Measurements from ENCODE around the gene CHRM4. TPM values are rescaled to one million over a fixed set of nuclear protein-coding genes. Genes with fewer than 3 reads are reported as not detected.

The CHRM4 gene
- total RNA-seq, 4 donors from 2014 or later: not detected

DNA sequence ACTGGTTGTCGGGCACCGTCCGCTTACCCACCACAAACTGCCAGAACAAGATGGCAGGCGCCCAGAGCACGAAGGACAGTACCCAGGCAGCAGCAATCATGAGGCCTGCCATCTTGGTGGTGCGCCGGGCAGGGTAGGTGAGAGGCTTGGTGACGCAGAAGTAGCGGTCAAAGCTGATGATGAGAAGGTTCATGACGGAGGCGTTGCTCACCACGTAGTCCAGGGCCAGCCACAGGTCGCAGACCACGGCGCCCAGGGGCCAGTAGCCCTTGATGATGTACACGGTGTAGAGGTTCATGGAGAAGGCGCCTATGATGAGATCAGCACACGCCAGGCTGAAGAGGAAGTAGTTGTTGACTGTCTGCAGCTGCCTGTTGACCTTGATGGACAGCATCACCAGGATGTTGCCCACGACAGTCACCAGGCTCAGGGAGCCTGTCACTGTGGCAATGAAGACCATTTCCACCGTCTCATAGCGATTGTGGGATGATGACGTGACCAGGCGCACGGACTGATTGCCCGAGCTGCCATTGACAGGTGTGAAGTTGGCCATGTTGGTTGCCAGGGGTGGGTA lies 5.5 kb downstream of the CHRM4 start:
- H3K27ac ChIP-seq: no peak overlapping the region
- no peak overlapping the region for H3K4me3 ChIP-seq
- no peaks in the 10 kb centered on the region for H3K36me3 ChIP-seq
- H3K4me1 ChIP-seq: peaks cover 31 to 50% (median 31%) of the 10 kb centered on the region in 3 donors
- H3K27me3 ChIP-seq: peaks cover 16 to 91% (median 20%) of the 10 kb centered on the region in 4 donors
- TF ChIP-seq POLR2A (IDR thresholded peaks at IDR 0.05): no peak
- TF ChIP-seq, protein P1, sequence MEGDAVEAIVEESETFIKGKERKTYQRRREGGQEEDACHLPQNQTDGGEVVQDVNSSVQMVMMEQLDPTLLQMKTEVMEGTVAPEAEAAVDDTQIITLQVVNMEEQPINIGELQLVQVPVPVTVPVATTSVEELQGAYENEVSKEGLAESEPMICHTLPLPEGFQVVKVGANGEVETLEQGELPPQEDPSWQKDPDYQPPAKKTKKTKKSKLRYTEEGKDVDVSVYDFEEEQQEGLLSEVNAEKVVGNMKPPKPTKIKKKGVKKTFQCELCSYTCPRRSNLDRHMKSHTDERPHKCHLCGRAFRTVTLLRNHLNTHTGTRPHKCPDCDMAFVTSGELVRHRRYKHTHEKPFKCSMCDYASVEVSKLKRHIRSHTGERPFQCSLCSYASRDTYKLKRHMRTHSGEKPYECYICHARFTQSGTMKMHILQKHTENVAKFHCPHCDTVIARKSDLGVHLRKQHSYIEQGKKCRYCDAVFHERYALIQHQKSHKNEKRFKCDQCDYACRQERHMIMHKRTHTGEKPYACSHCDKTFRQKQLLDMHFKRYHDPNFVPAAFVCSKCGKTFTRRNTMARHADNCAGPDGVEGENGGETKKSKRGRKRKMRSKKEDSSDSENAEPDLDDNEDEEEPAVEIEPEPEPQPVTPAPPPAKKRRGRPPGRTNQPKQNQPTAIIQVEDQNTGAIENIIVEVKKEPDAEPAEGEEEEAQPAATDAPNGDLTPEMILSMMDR (IDR thresholded peaks at IDR 0.05): no peak
- intact Hi-C loops (cut with DNase I): loop anchor here (5.0 kb wide), 1 partner anchor 146 kb away; no protein-coding TSS in a partner anchor
- WGBS, 2 donors: 89 to 96% methylated on average over 22 to 25 of the region's 25 CpGs
- DNase-seq: no peak
- no peaks in the 10 kb centered on the region for H3K9me3 ChIP-seq

DNA sequence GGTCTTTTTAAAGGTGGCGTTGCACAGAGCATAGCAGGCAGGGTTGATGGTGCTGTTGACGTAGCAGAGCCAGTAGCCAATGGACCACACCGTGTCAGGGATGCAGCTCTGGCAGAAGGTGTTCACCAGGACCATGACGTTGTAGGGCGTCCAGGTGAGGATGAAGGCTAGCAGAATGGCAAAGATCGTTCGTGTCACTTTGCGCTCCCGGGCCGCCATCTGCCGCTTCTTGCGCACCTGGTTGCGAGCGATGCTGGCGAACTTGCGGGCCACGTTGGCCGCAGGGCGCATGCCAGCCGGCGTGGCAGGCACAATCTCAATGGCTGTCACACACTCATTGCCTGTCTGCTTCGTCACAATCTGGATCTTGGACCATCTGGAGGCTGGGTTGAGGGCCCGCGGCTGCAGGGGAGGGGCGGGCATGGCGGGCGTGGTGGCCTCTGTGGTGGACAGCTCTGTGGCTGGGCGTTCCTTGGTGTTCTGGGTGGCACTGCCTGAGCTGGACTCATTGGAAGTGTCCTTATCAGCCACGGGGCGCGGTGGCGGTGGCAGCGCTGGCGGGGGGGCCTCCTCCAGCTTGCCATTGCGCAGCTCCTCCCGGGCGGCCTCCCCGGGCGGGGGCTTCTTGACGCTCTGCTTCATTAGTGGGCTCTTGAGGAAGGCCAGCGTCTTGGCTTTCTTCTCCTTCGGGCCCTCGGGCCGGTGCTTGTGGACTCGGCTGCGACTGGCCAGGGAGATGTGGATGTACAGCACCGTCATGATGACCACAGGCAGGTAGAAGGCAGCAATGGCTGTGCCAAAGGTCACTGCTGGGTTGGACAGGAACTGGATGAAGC lies 6.2 kb downstream of the CHRM4 start:
- peaks cover 24 to 50% (median 25%) of the 10 kb centered on the region in 3 donors for H3K4me1 ChIP-seq
- no peaks in the 10 kb centered on the region for H3K36me3 ChIP-seq
- peaks cover 9 to 84% (median 12%) of the 10 kb centered on the region in 4 donors for H3K27me3 ChIP-seq
- DNase-seq: no peak
- H3K4me3 ChIP-seq: no peak overlapping the region
- no peaks in the 10 kb centered on the region for H3K9me3 ChIP-seq
- WGBS, 2 donors: 94 to 96% methylated on average over 19 to 26 of the region's 47 CpGs
- H3K27ac ChIP-seq: no peak overlapping the region
- intact Hi-C loops (cut with DNase I): loop anchor here (5.0 kb wide), 1 partner anchor 147 kb away; no protein-coding TSS in a partner anchor
- TF ChIP-seq POLR2A (IDR thresholded peaks at IDR 0.05): no peak
- TF ChIP-seq, protein P1 (IDR thresholded peaks at IDR 0.05): no peak

DNA sequence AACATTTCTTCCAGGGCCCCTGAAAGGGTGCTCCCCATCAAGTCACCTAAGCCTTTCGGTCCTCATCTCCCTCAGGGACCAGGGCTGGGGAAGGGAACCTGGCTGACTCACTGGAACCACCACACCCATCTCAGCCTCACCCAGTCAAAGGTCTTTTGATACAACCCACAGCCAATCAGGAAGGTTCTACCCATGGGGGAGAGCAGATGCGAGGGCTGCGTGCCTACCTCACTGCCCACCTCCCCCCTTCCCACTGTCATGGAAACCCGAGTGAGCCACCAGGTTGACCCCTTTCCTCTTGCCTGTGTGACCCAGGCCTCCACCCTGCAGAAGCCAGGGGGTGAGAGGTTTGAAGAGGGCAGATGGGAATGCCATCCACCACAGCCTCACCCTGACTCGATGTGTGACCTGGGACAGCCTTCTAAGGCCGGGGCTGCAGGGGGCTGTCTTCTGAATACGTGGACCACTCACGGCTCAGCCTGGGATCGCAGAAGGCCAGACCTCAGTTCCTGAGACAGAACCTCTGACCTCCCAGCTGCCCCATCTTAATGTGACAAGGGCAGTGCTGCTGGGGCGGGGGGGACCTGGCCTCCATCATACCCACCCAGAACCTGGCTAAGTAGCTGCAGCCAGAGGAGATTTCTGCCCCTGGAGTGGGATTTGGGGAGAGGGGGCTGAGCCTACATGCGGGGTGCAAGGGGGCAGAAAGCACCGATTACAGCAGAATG lies 7.4 kb downstream of the CHRM4 start:
- TF ChIP-seq, protein P1 (IDR thresholded peaks at IDR 0.05): no peak
- no peak for DNase-seq
- no peaks in the 10 kb centered on the region for H3K36me3 ChIP-seq
- no peak overlapping the region for H3K4me3 ChIP-seq
- H3K4me1 ChIP-seq: peaks cover 17 to 50% (median 17%) of the 10 kb centered on the region in 3 donors
- H3K27ac ChIP-seq: no peak overlapping the region
- WGBS, 2 donors: 73 to 89% methylated on average over 1 to 5 of the region's 12 CpGs
- H3K27me3 ChIP-seq: peaks cover 0 to 71% (median 3%) of the 10 kb centered on the region in 4 donors
- H3K9me3 ChIP-seq: no peaks in the 10 kb centered on the region
- intact Hi-C loops (cut with DNase I): no loop called here

DNA sequence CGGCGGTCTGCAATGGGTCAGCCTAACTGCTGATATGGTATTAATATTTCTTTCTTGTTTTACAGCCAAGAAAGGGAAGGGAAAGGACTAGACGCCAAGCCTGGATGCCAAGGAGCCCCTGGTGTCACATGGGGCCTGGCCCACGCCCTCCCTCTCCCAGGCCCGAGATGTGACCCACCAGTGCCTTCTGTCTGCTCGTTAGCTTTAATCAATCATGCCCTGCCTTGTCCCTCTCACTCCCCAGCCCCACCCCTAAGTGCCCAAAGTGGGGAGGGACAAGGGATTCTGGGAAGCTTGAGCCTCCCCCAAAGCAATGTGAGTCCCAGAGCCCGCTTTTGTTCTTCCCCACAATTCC lies 8.2 kb downstream of the CHRM4 start:
- peaks cover 0 to 64% (median 2%) of the 10 kb centered on the region in 4 donors for H3K27me3 ChIP-seq
- no peak overlapping the region for H3K4me3 ChIP-seq
- intact Hi-C loops (cut with DNase I): no loop called here
- no peak for DNase-seq
- no peaks in the 10 kb centered on the region for H3K9me3 ChIP-seq
- no peak overlapping the region for H3K27ac ChIP-seq
- H3K36me3 ChIP-seq: no peaks in the 10 kb centered on the region
- TF ChIP-seq, protein P1 (IDR thresholded peaks at IDR 0.05): no peak
- no peak for TF ChIP-seq POLR2A (IDR thresholded peaks at IDR 0.05)
- peaks cover 15 to 48% (median 16%) of the 10 kb centered on the region in 3 donors for H3K4me1 ChIP-seq
- 55 to 86% methylated on average over 3 to 6 of the region's 7 CpGs for WGBS, 2 donors
